ENCODE results near the gene CBX8.

CBX8 gene

GRCh38 chr17:79803997-79804855 lies 7.3 kb upstream of the CBX8 start:
- no peak for DNase-seq

- DNase-seq = no peak
Observed at GRCh38 chr17:79803421-79803996, 6.6 kb upstream of the CBX8 start.

GRCh38 chr17:79802736-79803420 lies 6.0 kb upstream of the CBX8 start:
- DNase-seq = no peak

GRCh38 chr17:79802039-79802735 lies 5.3 kb upstream of the CBX8 start:
- DNase-seq = no peak

- no peak for DNase-seq
Observed at GRCh38 chr17:79801156-79802038, 4.5 kb upstream of the CBX8 start.

GRCh38 chr17:79800325-79801155 lies 3.7 kb upstream of the CBX8 start:
- DNase-seq = no peak

GRCh38 chr17:79799538-79800324 lies 2.9 kb upstream of the CBX8 start:
- DNase-seq = no peak

- DNase-seq = no peak
Observed at GRCh38 chr17:79799174-79799537, 2.3 kb upstream of the CBX8 start.

- no peak for DNase-seq
Observed at GRCh38 chr17:79798299-79799173, 1.7 kb upstream of the CBX8 start.

- no peak for DNase-seq
Observed at GRCh38 chr17:79797492-79798298, 818 bp upstream of the CBX8 start.

GRCh38 chr17:79796444-79796762 lies 474 bp downstream of the CBX8 start:
- DNase-seq = no peak

GRCh38 chr17:79795795-79796443 lies 958 bp downstream of the CBX8 start:
- no peak for DNase-seq

- no peak for DNase-seq
Observed at GRCh38 chr17:79794659-79795511, 2.0 kb downstream of the CBX8 start.

GRCh38 chr17:79793924-79794304 lies 3.0 kb downstream of the CBX8 start:
- no peak for DNase-seq

- no peak for DNase-seq
Observed at GRCh38 chr17:79792984-79793923, 3.6 kb downstream of the CBX8 start.

- no peak for DNase-seq
Observed at GRCh38 chr17:79792341-79792871, 4.5 kb downstream of the CBX8 start.
